Measurements from ENCODE around the gene HOXB7.

Gene HOXB7

DNA sequence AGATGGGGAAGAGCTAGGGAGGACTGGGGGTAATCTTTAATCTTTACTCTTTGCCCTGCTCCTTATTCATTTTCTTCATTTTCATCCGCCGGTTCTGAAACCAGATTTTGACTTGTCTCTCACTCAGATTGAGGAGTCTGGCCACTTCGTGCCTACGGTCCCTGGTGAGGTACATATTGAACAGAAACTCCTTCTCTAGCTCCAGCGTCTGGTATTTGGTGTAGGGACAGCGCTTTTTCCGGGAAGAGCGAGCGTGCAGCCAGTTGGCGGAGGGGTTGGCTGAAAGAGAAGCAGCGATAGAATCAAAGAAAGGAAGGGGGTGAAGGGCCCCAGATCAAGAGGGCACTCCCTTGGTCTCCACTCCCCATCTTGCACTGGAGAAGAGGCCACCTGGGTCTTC, 12.0 kb upstream of the HOXB7 start:
- DNase-seq = no peak

DNA sequence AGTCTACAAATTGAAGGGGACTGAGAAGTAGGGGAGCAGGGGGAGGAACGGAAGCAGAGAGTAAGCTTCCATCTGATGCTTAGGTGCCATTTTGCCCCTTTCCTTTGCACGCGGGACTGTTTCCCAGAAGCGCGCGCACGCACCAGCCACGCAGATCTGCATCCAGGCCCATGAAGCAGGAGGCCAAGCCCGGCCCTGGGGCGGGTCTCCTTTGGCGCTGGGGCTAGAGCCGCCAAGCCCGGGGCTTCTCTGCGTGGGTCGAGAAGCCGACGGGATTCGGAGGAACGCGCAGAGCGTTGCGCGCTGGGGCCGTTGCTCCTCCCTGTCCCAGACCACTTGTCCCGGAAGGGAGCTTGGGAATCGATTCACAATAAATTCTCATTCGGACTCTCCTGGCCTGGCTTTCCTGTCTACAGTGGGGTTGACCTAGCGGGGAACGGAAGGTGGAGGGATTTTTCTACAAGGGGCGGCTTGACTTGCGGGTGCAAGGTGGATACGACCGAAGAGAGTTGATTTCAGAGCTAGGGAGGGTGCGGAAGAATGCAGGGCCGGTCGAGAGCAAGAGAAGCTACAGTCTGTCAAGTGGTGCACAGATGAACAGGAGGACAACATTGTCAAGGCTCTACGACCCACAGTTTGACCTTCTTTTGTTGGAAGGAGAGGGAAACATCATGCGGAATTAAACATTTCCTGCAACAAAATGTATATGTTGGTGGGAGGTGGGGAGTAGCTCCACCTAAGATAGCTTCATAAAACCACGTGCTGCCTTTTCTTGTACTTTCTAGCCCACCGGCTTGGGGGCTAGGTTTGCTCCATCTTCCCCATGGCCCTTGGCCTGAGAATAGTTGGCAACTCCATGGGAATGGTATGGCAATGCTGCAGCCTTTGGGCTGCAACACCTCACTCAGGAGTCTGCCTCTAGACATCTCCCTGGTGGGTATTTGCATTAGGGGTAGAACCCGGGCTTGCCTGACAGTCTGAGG, 10.9 kb upstream of the HOXB7 start:
- DNase-seq = no peak

DNA sequence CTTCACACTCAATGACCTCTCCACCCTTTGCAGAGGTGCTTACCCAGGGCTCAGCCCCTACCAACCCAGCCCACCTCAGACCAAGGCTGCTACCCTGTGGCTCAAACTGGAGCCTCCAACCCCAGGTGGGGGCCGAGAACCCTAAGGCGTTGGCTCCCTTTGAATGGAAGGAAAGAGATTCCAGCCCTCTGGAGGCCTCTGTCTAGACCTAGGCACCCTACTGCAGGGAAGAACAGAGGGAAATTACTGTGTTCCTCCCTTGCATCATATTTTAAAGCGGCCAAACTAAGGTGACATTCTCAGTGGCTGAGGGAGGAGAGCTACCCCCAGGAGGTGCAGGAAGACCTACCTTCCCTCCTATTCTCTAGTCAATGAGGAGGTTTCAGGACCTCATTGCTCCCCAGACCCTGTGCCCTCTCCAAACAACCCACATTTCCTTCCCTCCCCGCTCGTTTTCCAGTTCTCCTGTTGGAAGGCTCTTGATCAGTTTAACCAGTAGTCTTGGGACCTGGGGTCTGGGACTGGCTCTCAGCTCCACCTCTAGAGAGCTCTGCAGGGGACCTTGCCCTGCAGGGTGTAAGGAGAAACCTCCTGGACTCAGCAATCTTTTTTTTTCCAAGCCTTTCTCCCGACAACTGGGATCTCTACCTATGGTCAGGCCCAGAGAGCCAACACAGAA, 9.8 kb upstream of the HOXB7 start:
- no peak for DNase-seq

DNA sequence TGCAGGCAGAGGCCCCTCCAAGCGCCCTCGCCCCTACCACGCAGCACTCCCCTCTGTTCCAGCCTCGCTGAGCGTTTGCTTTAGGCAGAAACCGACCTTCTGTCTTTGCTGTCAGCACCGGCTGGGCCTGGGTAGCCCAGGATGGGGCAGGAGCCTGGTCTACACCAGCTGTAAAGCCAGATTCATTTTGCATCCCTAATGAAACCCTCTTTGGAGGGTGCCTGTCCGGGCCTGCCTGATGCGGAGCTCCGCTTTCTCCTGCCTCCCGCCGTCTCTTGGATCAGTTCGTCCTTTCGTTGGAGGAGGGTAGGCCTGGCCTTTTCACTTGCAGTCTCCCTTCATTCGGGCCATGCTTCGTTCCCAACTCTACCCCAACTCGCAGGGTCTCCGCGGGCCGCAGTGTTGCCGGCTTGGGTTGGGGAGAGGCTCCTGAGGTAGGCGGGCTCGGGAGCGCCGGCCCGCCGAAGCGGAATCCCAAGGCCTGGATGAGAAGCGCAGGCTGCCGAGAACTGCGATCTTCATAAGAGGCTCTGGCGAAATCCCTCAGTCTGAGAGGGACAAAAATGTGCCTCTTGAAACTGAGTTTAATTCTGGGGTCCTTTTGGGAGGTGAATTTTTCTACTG, 9.1 kb upstream of the HOXB7 start:
- DNase-seq = no peak

DNA sequence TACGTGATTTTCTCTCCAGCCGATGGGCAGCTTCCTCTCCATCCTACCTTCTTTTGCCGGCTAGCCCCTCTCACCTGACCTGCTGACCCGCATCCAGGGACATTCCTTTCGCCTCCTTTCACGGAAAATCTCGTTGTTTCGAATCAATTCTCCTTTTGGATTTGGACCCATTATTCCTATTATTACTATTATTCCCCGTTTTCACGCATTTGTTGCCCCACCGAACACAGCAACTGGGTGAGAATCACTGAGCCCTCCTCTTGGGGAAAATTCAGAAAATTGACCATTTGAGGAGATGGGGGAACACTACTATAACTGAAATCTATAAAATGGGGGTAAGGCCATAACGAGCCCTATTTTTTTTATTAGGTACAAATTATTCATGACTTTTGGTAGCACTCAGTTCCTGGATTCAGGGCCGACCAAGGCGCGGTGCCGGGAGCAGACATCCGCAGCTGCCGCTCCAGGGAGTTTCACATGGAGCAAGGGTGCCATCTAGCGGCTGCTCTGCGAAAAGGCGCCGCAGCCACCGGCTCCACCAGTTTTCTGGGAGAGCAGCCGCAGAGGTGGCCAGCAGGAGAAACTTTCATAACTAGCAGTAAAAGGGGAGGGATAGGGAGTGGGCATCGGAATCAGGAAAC, 7.6 kb upstream of the HOXB7 start:
- peak; percentile 87 to 90 for DNase-seq

DNA sequence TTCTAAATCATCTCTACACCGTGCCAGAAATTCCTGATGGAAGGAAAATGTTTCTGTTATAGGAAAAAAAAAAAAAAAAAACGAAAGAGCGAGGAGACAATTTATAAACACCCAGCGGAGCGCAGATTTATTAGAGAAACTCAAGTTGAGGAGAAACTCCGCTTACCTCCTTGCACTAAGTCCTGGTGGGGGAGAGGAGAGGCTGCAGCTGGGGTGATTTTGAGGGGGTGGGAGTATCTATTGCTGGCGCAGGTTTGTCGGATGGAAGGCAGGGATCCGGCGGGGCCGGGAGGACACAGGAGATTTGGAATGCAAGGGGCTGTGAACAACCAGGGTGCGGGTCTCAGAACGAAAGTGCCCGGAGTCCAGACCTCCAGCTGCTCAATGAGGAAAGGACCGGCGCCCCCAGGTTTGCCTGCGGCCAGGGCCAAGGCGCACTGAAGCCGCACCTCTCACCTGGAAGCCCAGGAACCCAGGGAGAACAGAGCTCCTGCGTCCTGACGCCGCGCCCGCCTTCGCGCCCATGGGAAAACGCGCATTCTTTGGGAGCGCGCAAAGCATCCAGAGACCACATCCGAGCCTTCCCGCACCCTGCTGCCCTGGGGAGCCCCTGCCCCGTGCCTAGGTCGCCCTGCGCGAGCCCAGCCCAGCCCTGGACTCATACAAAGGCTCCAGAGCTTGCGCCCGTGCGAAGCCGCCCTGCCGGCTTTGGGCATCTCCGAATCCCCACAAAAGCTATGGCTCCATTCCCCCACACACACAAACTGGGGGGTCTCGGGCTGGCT, 6.8 kb upstream of the HOXB7 start:
- DNase-seq = no peak

DNA sequence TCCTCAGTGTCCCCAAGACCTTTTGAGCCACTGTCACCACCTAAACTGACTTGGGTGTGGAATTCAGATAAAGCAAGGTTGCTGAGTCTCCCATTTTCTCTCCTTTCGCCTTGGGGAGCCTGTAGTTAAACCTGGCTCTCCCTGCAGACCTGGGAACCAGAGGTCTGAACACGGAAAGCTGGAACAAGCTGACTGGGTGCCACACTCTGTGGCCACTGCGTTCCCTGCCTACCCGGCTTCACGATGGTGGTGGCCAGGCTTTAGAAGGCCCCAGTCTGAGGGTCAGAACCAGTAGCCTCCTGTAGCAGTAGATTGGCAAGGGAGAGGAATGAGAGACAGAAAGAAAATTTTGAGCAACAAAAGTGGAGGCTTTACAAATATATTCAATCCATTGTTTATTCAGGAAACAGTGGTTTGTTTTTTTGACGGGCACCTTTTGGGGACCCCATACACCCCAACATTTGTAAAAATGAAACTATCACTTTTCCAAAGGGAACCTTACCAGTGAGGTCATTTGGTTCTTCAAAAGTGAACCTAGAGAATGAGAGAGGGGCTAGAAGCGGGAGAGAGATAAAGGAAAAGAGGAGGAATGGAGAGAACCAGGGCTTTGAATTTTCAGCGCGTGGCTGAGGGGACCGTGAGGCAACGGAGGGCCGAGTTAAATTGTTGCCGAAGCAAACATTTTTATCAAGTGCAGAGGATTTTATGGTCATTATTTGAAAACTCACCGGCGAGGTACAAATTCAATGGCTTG, 6.1 kb upstream of the HOXB7 start:
- DNase-seq = no peak

DNA sequence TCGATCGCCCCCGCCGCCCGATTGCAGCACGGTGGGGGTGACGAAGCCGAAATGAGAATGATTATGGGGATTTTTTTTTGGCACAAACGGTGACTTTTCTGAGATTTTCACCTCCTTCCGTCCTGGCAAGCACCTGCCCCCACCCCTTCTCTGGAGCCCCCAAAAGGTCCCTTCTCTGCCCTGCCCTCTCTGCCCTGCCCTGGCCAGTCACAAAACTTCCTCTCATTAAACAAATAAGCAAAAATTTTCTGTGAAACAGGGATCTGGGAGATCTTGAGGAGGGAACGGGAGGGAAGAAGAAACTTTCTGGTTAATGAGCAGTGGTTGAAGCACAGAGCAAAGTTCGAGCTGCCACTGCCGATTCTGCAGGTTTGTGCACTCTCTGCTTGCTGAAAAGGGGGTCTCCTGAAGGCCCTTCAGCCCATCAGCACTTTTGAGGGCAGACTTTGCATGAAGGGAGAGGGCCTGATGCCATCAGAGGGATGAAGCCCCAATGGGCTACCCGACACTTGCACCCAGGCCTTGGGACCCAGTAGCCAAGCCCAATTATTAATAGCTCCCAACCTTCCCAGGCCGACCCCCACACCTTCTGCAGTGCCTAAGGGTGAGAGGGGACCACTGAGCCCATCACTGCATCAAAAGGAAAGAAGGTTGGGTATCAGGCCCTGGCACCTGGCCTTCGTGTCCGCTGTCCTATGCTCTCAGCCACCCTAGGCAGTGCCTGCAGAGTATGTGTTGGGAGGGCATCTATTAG, 5.3 kb upstream of the HOXB7 start:
- DNase-seq = no peak

DNA sequence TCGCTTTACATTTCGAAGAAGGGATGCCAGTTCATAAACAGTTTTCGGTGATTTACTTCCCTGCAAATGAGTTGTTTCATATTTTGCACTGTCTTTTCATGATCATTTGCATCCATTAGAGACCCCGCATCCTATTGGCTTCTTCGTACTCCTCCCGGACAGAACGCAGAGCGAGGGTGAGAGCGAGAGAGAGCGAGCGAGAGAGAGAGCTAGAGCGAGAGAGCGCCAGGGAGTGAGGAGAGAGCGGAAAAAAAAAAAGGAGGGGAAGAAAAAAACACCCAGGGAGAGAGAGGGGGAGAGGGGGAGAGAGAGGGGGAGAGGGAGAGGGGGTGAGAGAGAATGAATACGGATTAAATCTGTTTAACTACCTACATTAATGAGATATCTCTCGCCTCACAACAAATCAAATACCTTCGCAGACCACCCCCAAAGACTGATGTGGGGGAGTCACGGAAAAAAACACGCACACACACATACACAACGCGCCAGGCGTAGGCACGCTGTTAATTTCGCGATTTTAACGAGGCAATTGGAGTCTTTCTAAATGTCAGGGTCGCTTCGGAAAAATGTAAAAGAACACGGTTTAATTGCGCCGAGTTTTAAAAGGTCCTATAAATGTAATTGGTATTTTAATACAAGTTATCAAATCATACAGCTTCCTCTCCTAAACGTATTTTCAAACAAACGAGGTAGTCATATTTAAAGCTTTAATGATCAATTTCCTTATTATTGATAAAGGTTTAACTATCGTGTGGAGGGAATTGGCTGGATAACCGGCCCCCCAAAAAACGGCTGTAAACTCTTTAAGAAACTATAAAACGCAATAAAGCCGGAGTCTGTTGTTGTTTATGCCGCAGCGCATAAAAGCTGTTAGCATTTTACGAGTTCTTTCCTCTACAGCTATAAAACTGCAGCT, 4.5 kb upstream of the HOXB7 start, which contains the start of gene HOXB8:
Gene HOXB8 (minus strand): TSS at position 246 of the 916 bp plus-strand sequence. CDS start 588 bp downstream, outside the sequence.
- DNase-seq = no peak

DNA sequence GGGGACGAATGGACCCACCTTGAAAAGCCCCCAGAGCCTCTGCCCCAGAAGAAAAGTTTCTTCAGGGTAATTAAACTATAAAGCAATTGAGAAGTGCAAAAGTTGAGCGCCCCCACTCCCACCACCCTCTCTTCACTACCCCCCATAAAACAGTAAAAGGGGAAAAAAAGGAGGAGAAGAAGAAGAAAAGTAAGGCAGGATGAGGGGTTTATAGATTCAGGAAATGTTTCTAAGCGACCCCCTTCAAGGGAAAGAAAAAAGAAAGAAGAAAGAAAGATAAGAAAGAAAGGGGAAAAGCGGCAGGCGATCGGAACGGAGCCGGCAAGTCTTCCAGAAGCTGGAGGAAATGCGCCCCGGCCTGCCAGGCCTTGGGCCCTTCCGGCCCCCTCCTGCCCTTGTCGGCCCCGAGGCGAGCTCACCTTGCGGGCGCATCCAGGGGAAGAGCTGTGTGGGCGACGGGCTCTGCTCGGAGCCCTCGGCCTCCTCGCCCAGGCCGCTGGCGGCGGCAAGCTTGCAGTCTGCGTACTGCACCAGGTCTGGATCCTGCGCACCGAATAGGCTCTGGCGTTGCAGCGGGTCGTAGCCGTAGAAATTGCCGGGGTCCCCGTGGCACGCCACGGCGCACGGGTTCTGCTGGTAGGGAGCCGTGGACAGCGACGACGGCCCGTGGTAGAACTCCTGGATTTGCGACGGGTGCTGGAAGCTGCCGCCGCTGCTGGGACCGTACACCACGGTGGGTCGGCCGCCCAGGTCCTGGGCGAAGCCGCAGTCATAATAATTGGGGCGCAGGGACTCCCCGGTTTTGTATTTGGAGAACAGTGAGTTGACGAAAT, 3.3 kb upstream of the HOXB7 start:
- DNase-seq = no peak

DNA sequence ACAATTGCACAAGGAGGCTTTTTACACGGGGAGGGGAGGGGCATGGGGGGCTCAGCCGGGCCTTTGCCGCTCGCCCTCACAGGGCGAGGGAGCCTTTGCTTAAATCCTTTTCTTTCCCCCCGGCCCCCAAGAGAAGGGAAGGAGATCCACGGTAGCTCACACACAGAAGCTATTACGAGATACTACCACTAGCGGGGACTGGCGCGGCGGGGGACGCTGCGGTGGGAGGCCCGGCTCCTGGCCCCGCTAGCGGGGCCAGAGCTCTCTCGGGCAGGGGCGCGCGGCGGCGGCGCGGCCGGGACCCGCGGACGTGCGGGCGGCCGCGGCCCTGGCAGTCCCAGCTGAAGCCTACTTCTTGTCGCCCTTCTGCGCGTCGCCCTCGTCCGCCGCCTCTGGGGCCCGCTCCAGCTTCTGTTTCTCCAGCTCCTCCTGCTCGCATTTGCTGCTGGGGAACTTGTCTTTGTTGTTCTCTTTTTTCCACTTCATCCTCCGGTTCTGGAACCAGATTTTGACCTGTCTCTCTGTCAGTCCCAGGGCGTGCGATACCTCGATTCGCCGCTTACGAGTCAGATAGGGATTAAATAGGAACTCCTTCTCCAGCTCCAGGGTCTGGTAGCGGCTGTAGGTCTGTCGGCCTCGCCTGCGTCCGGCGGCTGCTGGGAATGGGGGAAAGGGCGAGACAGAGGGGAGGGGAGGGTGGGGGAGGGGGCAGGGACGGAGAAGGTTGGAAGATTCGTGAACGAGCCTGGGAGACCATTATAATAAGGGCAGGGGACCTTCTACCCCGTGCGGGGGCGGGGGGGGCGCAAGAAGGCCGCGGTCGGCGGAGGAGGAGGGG, 2.3 kb upstream of the HOXB7 start:
- no peak for DNase-seq

DNA sequence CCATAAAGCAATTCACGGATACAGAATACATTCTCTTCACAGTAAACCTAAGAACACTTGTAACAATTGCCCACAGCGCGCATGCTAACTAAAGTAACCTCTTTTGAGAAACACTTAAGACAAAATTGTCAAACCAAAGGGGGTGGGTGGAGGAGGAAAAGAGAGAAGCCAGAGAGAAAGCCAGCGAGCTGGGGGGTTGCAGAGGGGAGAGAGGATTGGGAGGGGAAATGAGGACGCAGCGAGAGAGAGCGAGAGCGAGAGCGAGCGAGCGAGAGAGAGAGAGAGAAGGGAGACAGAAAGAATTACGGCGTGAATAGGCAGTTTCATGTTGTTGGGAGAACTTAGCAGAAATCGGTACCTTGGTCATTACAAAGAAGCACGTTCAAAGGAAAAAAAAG, 1.6 kb upstream of the HOXB7 start:
- DNase-seq = no peak

DNA sequence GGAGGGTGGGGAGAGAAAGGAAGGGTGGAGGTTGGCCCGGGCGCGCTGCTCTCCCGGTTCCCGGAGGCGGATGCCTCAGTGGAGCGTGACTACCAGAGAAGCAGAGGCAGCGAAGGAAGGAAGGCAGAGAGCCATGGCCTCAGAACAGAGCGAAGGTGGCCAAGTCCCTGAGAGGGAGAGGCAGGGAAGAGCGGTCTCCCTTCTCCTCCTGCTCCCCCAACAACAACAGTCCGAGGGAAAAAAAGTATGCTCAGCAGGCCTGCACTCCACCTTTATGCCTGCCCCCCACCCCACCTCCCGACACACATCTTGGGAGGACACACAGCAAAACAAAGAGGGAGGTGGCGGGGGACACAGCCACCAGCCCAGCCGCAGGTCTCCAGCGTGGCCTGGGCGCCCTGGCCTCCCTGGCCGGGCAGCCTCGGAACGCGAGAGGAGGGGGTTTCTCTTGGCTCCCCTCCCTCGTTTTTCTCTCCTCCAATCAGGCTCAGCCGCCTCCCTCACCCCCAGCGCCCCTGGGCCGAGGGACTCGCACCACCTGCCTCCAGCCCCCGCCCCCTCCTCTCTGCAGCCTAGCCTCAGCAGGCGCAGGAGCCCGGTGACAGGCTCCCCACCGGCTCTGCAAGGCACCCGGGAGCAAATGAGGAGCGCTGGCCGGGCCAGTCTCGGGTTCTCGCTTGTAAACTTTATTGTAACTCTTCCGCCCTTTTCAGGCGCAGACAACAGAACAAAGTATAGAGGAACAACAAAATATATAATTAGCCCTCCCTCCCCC, 1.1 kb upstream of the HOXB7 start:
- DNase-seq = no peak

DNA sequence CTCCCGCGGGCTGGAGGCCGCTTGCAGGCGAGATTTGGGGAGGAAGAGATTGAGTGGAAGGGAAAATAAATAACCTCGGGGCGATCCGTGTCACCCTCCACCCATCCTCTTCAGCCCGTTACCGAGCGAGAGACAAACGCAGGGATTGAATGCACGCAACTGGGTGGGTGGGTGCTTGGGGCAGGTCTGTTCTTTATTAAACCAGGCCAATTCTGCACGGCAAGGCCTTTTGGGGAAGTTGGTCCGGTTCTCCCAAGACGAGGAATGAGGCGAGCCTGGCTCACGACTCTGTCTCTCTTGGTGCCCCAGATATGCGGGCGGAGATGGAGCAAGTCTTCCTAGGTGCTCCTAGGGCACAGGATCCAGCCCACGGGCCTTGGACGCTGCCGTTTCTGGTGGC, 396 bp upstream of the HOXB7 start:
- no peak for DNase-seq

DNA sequence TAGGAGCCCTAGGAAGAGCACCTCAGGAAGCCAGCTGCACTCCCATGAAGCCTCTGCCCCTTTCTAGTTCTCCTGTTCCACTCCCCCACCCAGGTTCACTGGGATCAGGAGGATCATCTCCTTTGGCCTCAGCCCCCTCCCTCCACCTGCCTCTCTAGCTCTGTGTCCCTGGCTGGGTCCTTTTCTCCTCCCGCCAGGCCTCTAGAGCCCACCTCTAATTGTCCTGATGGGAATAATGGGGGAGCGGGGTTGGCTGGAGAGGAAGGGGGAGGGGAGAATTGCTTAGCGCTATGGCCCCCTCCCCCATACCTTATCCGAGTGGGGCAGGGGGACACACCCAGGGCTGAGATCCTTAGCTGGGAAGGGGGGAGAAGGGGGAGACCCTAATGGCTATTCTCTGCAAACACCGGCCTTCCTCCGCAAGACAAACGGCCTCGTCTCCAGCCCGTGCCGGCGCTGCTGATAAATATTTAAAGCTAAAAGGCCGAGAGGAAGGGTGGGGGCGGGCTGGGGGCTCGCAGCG, 997 bp downstream of the HOXB7 start:
- no peak for DNase-seq

DNA sequence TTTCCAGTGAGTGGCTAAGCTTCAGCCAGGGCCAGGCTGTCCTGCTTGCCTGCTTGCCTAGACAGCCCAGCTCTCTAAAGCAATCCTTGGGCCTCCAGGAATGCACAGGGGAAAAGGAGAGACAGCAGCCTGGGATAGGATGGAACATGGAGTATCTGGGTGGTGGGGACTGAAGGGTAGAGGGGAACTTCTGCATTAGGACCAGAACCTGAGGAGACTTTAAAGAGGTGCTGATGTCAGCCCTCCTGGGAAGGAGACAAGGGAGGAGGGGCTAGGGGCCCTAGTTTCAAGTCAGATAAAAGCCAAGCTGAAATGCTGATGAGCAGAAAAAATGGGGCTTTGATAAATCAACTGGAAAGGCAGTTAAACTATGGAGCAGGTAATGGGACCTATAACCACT, 1.8 kb downstream of the HOXB7 start:
- DNase-seq = no peak

DNA sequence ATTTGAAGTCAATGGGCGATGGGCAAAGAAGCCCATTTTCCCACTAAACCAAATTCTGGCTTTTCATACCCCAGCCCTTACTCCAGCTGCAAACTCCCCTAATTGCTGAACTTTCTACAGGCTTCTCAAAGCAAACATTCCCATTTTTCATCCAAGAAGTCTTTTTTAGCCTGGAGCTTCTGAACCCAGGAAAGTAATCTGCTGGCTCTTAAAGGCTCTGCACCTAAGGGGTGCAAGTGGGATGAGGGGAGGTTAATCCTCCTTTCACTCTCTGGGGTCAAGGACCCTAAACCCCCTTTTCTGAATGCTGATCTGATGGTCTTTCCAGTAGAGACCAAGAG, 2.4 kb downstream of the HOXB7 start:
- no peak for DNase-seq

All from Kasumi-1 (cell line).